Left hindlimb (tissue), 1 donor: ENCODE results near the gene TCERG1L.
"Not testable (repeated sequence)": the region's sequence is repeated elsewhere in the genome, so short reads cannot be mapped to it uniquely, and the experiment has no call there.

Experiments used
- DNase-seq: peaks from one replicate; pipeline ENCODE4 v3.0.0-alpha.2; 2018

The TCERG1L gene

GRCh38 chr10:131180086-131180485, 131.4 kb downstream of the TCERG1L start:
- no peak for DNase-seq

- no peak for DNase-seq
Observed at GRCh38 chr10:131179361-131179760, 132.2 kb downstream of the TCERG1L start.

GRCh38 chr10:131178521-131179331, 132.8 kb downstream of the TCERG1L start:
- no peak for DNase-seq

- DNase-seq, result no peak
Observed at GRCh38 chr10:131177431-131178327, 133.8 kb downstream of the TCERG1L start.

GRCh38 chr10:131176907-131177306, 134.6 kb downstream of the TCERG1L start:
- DNase-seq, result no peak

- not testable (repeated sequence) for DNase-seq
Observed at GRCh38 chr10:131176324-131176723, 135.2 kb downstream of the TCERG1L start.

- DNase-seq, result no peak
Observed at GRCh38 chr10:131175891-131176290, 135.6 kb downstream of the TCERG1L start.

GRCh38 chr10:131174651-131175540, 136.6 kb downstream of the TCERG1L start:
- DNase-seq, result no peak

- no peak for DNase-seq
Observed at GRCh38 chr10:131174211-131174565, 137.3 kb downstream of the TCERG1L start.

GRCh38 chr10:131173484-131174210, 137.9 kb downstream of the TCERG1L start:
- DNase-seq, result no peak

GRCh38 chr10:131172433-131172832, 139.1 kb downstream of the TCERG1L start:
- DNase-seq, result no peak

GRCh38 chr10:131169146-131169545, 142.4 kb downstream of the TCERG1L start:
- DNase-seq, result no peak

GRCh38 chr10:131168238-131168875, 143.2 kb downstream of the TCERG1L start:
- no peak for DNase-seq

GRCh38 chr10:131167036-131167860, 144.3 kb downstream of the TCERG1L start:
- DNase-seq, result no peak

- no peak for DNase-seq
Observed at GRCh38 chr10:131166486-131166885, 145.0 kb downstream of the TCERG1L start.

GRCh38 chr10:131165092-131165491, 146.4 kb downstream of the TCERG1L start:
- no peak for DNase-seq

- DNase-seq, result no peak
Observed at GRCh38 chr10:131162866-131163843, 148.4 kb downstream of the TCERG1L start.

- no peak for DNase-seq
Observed at GRCh38 chr10:131162211-131162610, 149.3 kb downstream of the TCERG1L start.

GRCh38 chr10:131161087-131161486, 150.4 kb downstream of the TCERG1L start:
- DNase-seq, result no peak
